Tibial nerve (tissue), 3 donors: ENCODE results near the gene SFXN1.

ENCODE experiments used
- POLR2A ChIP-seq, 2 donors: fragments of 450-650 bp; IDR thresholded peaks; one replicate each; pipeline ENCODE4 v1.6.1; 2017; ENCODE audit warnings: antibody characterized with exemption in 2 of 2, mild to moderate bottlenecking in 2 of 2, moderate library complexity in 2 of 2
- TF ChIP-seq, protein P1 (sequence below), 5 experiments: fragments of 200-600 bp in 3 of 5; fragments of 450-650 bp in 2 of 5; sonication (generic) in 3 of 5; IDR thresholded peaks; one replicate each; pipeline ENCODE4 v1.5.1; 2016 to 2019; ENCODE audit warnings: antibody characterized with exemption in 5 of 5, mild to moderate bottlenecking in 3 of 5, moderate library complexity in 2 of 5

DNA sequence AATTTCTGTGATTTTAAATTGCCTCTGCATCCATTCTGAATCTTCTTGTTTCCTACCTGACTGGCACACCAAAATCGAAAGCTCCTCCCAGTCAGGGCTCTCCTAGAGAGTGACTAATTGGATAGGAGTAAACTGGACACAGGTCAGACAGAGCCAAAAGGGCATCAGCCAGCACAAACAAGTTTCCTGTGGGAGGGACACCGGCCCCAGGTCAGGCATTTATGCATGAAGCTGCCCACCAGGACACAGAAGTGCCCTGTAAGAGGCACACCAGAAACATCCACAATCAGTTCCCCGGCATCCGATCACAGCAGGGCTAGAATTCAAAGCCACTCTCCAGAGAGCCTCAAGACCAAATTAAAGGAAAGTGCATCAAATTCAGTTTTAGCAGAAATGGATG is 78.4 kb downstream of the SFXN1 start:
- TF ChIP-seq, protein P1, sequence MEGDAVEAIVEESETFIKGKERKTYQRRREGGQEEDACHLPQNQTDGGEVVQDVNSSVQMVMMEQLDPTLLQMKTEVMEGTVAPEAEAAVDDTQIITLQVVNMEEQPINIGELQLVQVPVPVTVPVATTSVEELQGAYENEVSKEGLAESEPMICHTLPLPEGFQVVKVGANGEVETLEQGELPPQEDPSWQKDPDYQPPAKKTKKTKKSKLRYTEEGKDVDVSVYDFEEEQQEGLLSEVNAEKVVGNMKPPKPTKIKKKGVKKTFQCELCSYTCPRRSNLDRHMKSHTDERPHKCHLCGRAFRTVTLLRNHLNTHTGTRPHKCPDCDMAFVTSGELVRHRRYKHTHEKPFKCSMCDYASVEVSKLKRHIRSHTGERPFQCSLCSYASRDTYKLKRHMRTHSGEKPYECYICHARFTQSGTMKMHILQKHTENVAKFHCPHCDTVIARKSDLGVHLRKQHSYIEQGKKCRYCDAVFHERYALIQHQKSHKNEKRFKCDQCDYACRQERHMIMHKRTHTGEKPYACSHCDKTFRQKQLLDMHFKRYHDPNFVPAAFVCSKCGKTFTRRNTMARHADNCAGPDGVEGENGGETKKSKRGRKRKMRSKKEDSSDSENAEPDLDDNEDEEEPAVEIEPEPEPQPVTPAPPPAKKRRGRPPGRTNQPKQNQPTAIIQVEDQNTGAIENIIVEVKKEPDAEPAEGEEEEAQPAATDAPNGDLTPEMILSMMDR (IDR thresholded peaks at IDR 0.05) = no peak
- no peak for TF ChIP-seq POLR2A (IDR thresholded peaks at IDR 0.05)
